ENCODE measurements around the gene SMARCA2.

SMARCA2 gene

DNA sequence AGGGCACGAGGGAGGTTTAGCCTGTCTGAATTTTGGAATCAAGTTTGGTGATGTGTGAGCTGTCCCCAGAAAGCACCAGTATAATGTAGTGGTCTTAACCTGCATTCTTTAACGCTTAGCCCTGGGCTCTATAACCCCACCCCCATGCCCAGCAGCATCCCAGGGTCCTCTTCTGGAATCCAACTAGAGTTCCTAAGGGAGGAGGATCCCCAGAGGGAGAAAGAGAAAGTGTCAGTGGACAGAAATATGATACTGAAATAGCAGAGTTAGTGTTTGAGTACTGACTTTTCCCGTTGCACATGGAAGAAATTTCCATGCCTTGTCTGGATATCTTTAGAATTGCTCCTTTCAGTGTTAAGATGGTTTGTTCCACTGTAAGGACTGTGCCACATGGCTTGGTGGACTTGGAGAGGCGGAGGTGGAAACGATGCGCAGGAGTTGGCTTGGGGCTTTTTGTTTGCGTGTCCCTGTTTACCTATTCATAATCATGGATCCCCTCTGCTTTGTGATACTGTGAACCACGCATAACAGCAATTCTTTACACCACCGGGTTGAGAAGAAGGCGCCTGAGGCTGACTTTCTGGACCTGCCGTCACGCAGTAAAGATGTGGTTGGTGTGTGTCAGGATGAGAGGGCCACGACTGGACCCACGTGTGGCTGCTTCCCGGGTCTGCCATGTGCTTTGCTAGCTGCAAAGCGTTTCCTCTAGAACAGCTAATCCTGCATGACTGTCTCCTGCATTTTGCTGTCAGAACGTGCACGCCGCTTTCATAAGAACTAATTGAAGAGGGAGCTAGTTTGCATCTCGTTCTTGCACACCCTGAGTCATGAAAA lies 142.3 kb downstream of the SMARCA2 start:
- peak; percentile 59 for DNase-seq
- in situ Hi-C loops (cut with MboI; ENCODE audit: low pct_unique_long_range_greater_than_20kb, low sequenced_read_pairs) = no loop called here

GRCh38 chr9:2158111-2158610 lies 143.0 kb downstream of the SMARCA2 start:
- in situ Hi-C loops (cut with MboI; ENCODE audit: low pct_unique_long_range_greater_than_20kb, low sequenced_read_pairs) = no loop called here
- DNase-seq = peak; percentile 91

DNA sequence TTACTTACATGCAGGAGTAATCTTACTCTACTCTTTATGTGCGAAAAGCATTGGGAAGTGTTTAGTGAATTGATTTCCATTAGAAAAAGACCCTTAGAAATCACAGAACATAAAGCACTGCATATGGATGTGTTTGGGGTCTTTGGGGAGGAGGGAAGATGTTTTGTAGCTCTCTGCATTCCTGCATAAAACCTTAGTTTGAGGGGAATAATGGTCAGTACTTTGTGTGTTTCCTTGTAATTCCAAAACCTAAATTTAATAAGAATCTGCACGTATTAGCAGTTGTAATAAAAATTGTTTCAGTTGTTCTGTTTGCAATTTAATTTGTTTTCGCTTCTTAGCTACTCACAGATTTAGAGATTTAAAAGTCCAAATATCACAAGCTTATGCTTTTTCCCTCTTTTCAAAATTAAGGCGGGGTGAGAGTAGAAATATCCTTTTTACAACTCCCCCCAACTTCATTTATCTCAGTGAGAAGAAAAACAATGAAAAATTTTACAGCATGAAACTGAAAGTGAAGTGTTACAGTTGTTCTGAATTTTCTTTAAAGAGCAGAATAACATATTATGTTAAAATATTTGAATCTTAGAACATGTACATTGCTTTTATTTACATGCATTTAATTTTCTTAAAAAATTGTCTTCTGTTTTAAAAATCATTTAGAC lies 143.8 kb downstream of the SMARCA2 start:
- in situ Hi-C loops (cut with MboI; ENCODE audit: low pct_unique_long_range_greater_than_20kb, low sequenced_read_pairs) = no loop called here
- no peak for DNase-seq

DNA sequence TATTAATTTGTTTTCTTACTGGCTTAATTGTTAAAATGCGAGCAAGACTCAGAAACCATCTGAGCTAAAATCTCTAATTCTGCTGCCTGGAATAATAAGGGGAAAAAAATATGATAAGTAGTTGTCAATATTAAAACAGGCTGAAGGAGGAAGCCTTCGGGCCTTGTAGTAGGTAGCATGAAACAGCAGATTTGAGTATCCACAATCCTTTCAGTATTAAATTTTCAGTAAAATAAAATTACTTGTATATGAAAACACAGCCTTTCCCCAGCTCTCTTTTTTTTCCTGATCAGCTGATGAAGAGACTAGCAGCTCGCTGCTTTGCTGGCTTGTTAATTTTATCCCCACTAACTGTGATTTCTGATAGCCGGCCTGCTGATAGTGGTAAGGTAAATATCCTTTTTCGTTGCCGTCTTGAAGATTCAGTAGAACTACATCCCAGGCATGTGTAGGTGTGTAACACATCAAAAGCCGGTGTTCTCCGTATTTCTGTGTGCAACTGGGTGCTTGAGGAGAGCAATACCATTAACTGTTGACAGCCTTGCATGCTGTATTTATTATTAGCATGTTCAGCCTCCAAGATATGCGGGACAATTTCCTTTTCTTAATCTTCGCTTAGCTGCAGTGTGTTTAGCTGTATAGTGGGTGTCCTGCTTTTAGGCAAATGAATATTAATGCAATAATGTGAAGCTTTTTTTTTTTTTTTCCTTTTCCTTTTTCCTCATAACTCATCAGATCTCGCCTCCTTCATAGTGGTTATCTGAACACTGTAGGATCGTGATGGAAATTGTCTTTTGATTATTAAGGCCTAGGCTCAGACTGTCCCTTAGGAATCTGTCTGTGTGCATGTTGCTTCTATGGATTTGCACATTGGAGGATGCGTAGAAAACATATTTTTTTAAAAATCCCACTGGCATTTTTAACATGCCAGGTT lies 144.6 kb downstream of the SMARCA2 start:
- DNase-seq = no peak
- in situ Hi-C loops (cut with MboI; ENCODE audit: low pct_unique_long_range_greater_than_20kb, low sequenced_read_pairs) = no loop called here

DNA sequence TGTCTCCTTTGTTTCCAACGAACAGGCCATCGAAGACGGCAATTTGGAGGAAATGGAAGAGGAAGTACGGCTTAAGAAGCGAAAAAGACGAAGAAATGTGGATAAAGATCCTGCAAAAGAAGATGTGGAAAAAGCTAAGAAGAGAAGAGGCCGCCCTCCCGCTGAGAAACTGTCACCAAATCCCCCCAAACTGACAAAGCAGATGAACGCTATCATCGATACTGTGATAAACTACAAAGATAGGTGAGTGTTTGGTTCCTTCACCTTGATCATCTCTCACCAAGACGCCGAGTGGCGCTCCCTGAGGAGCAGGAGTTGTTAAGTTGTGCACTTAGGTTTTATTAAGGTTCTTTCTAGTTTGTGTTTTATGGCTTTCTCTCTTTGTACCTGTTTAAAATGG lies 146.5 kb downstream of the SMARCA2 start:
- DNase-seq = no peak
- in situ Hi-C loops (cut with MboI; ENCODE audit: low pct_unique_long_range_greater_than_20kb, low sequenced_read_pairs) = no loop called here

DNA sequence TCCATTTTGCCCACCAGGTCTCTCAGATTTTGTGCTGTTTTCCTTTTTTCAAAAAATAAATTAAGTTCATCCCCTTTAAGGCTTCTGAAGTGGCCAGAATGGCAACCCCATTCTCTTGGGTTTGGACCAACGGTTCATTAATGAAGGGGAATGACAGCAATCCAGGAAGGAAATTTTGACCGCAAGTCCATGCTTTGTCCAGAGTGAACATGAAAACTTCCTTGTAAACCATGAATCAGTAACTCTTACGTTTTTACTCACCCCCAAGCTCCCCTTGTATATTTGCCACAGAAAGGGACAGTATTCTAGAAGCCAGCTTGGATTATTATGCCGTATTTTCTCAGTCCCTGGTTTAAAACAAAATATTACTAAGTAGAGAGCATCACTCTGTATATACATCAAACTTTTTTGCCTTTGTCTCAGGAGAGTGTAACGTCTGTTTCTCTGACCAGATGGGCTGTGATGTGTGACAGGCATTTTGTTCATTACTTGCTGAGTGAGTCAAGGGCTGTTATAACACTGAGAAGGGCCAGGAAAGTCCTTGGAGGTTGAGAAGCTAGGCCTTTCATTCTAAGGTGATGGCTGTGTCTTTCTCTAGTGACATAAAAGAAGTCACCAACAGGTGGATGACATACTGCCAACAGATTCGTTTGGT lies 148.2 kb downstream of the SMARCA2 start:
- in situ Hi-C loops (cut with MboI; ENCODE audit: low pct_unique_long_range_greater_than_20kb, low sequenced_read_pairs) = no loop called here
- DNase-seq = no peak

- no peak for DNase-seq
- in situ Hi-C loops (cut with MboI; ENCODE audit: low pct_unique_long_range_greater_than_20kb, low sequenced_read_pairs) = no loop called here
Measured at GRCh38 chr9:2164268-2164667, 149.1 kb downstream of the SMARCA2 start.

DNA sequence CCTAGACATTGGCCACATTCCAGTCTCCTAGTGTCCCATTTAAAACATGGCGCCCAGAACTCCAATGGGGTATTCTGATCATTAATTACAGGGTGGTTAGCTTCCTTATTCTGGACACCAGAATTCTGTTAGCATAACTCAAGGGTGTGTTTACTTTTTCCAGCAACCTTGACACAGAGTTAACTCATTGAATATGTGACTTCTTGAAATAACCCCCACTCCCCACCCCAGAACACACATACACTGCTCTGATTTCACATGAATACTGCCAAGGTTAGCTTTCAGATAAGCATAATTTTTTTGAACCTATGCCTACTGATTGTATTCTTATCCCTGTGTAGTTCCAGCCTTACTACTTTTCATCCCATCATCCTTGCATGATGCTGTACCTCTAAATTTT lies 151.1 kb downstream of the SMARCA2 start:
- in situ Hi-C loops (cut with MboI; ENCODE audit: low pct_unique_long_range_greater_than_20kb, low sequenced_read_pairs) = no loop called here
- no peak for DNase-seq

- no peak for DNase-seq
- in situ Hi-C loops (cut with MboI; ENCODE audit: low pct_unique_long_range_greater_than_20kb, low sequenced_read_pairs) = no loop called here
Measured at GRCh38 chr9:2169035-2169434, 153.9 kb downstream of the SMARCA2 start.

DNA sequence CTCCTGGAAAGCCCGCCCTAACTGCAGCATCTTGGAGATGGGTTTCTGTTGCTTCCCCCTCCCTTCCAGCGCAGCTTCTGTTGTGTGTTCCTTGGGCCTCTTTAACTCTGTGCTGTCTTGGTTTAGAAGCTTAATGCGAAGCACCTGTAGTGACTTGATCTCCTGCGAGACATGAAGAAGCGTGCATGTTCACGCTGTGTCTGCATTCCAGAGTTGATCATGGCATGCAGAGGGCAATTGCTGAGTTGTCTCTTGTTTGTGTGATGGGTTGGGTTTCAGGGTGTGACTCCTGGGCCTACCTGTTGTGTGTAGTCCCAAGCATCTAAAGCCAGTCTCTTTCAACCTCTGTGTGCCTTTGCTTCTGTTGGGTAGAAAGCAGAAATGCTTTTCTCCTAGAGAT lies 155.6 kb downstream of the SMARCA2 start:
- DNase-seq = no peak
- in situ Hi-C loops (cut with MboI; ENCODE audit: low pct_unique_long_range_greater_than_20kb, low sequenced_read_pairs) = no loop called here

GRCh38 chr9:2173170-2173569 lies 158.0 kb downstream of the SMARCA2 start:
- DNase-seq = no peak
- in situ Hi-C loops (cut with MboI; ENCODE audit: low pct_unique_long_range_greater_than_20kb, low sequenced_read_pairs) = no loop called here

GRCh38 chr9:2173861-2174260 lies 158.7 kb downstream of the SMARCA2 start:
- in situ Hi-C loops (cut with MboI; ENCODE audit: low pct_unique_long_range_greater_than_20kb, low sequenced_read_pairs) = no loop called here
- DNase-seq = no peak

GRCh38 chr9:2174306-2174705 lies 159.2 kb downstream of the SMARCA2 start:
- no peak for DNase-seq
- in situ Hi-C loops (cut with MboI; ENCODE audit: low pct_unique_long_range_greater_than_20kb, low sequenced_read_pairs) = no loop called here

DNA sequence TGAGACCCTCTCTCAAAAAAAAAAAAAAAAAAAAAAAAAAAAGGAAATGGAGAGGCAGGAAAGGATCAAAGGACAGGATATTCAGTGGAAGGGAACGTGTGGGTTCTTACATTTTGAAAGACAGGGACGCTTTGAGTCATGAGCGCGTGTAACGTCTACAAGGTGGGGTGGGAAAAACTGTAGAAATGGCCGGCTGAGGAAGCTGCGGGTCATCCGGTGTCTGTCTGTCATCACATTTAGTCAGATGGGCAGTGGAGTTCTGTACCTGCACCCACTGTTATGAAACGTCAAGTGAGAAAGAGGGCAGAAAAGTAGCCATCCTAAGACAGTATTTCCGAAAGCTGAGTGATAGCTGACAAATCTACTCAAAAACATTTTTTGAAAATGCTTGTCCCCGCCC lies 159.8 kb downstream of the SMARCA2 start:
- no peak for DNase-seq
- in situ Hi-C loops (cut with MboI; ENCODE audit: low pct_unique_long_range_greater_than_20kb, low sequenced_read_pairs) = no loop called here

DNA sequence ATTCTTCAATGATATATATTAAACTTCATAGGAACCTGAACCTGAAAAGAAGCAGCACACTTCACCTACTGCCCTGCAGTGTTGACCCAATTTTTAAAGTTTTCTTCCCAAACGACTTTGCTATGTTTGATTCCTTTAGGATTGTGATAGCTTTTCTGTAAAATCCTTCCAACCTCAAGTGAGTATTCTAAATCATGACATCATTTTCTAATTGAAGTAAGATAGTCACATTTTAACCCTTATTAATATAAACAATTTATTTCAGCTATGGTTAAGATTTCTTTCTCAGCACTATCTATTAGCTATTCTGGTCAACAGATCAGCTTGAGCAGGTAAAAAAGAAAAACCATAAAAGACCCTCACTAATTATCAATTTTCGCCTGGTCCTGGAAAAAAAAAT lies 162.0 kb downstream of the SMARCA2 start:
- in situ Hi-C loops (cut with MboI; ENCODE audit: low pct_unique_long_range_greater_than_20kb, low sequenced_read_pairs) = no loop called here
- DNase-seq = no peak

DNA sequence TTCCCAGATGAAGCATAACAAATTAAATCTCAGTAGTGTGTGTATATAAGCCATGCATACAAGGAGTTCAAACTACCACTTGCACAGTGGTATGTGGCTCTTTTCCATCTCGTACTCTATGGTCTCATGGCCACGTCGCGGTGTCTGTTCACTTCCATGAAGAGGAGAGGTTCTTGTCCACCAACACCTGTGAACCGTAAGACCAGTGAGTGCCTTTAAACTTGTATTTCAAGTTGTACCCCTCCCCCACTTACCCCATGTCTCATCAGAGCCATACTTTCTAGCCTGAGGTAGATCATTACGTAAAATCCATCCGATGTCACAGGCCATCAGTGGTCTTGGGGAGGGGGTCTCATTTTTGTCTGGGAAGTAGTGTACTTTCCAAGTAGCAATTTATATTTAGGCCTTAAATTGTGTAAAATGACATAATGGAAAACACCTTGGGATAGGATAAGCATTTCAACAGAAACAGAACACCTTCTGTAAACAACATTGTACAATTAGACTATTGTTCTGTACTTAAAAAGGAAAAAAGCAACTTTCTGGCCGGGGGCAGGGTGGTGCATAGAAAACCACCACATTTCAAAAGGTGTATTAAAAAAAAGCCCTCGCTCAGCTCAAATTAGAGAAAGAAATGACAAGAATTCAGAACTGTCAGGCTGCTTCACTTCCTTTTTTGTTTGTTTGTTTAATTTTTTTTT lies 163.0 kb downstream of the SMARCA2 start:
- in situ Hi-C loops (cut with MboI; ENCODE audit: low pct_unique_long_range_greater_than_20kb, low sequenced_read_pairs) = no loop called here
- no peak for DNase-seq

- no peak for DNase-seq
- in situ Hi-C loops (cut with MboI; ENCODE audit: low pct_unique_long_range_greater_than_20kb, low sequenced_read_pairs) = no loop called here
Measured at GRCh38 chr9:2179567-2179966, 164.4 kb downstream of the SMARCA2 start.

DNA sequence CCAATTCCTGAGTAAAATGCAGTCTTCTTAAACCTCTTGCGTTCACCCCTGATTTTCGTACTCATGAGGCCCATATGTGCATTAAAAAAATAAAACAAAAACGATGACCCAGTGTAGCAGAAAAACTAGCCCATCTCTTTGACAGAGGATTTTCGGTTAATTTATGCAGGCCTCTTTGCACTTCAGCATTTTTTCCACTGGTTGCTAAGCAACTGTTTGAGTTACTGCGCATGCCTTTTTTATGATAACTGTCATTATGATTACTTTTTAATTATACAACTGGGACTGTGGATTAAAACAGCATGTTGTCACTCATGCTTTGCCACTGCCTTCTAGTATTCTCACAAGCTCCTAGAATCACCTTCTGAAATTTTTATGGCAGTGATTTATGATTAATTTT lies 165.0 kb downstream of the SMARCA2 start:
- in situ Hi-C loops (cut with MboI; ENCODE audit: low pct_unique_long_range_greater_than_20kb, low sequenced_read_pairs) = no loop called here
- no peak for DNase-seq

- no peak for DNase-seq
- in situ Hi-C loops (cut with MboI; ENCODE audit: low pct_unique_long_range_greater_than_20kb, low sequenced_read_pairs) = no loop called here
Measured at GRCh38 chr9:2180704-2181103, 165.6 kb downstream of the SMARCA2 start.

Measured in KBM-7 (cell line).